IPS-18a (cell line): ENCODE results near the gene NF1.

ENCODE experiments used
- H3K27ac ChIP-seq: one replicate; pipeline ENCODE4 v1.5.1; 2013; ENCODE audit warnings: low read length
- H3K27me3 ChIP-seq: one replicate; pipeline ENCODE4 v1.6.1; 2013; ENCODE audit warnings: mild to moderate bottlenecking, low read length; ENCODE audit not compliant: control insufficient read depth, insufficient read depth
- H3K36me3 ChIP-seq: one replicate; pipeline ENCODE4 v1.6.1; 2013; ENCODE audit warnings: low read depth, low read length; ENCODE audit not compliant: control insufficient read depth
- H3K4me1 ChIP-seq: one replicate; pipeline ENCODE4 v1.6.1; 2013; ENCODE audit warnings: low read depth, low read length; ENCODE audit not compliant: control insufficient read depth
- H3K4me3 ChIP-seq: one replicate; pipeline ENCODE4 v1.5.1; 2013; ENCODE audit warnings: low read length
- H3K9ac ChIP-seq: one replicate; pipeline ENCODE4 v1.6.1; 2013; ENCODE audit warnings: mild to moderate bottlenecking, low read length, moderate library complexity
- H3K9me3 ChIP-seq: one replicate; pipeline ENCODE4 v1.6.1; 2013; ENCODE audit warnings: low read depth, low read length; ENCODE audit not compliant: control insufficient read depth

NF1 gene

GRCh38 chr17:31289790-31290189 is 195.0 kb downstream of the NF1 start:
- Histone ChIP-seq H3K4me1 (no peaks in the 10 kb centered on the region), H3K27me3 (no peaks in the 10 kb centered on the region), H3K9ac (no peak overlapping the region), H3K4me3 (no peak overlapping the region), H3K36me3 (no peaks in the 10 kb centered on the region), H3K27ac (no peak overlapping the region), H3K9me3 (no peaks in the 10 kb centered on the region)

- no peaks in the 10 kb centered on the region for H3K36me3 ChIP-seq
- no peak overlapping the region for H3K4me3 ChIP-seq
- H3K4me1 ChIP-seq = no peaks in the 10 kb centered on the region
- H3K9ac ChIP-seq = no peak overlapping the region
- H3K27me3 ChIP-seq = no peaks in the 10 kb centered on the region
- no peaks in the 10 kb centered on the region for H3K9me3 ChIP-seq
- no peak overlapping the region for H3K27ac ChIP-seq
Measured at GRCh38 chr17:31291820-31292219, 197.0 kb downstream of the NF1 start.

DNA sequence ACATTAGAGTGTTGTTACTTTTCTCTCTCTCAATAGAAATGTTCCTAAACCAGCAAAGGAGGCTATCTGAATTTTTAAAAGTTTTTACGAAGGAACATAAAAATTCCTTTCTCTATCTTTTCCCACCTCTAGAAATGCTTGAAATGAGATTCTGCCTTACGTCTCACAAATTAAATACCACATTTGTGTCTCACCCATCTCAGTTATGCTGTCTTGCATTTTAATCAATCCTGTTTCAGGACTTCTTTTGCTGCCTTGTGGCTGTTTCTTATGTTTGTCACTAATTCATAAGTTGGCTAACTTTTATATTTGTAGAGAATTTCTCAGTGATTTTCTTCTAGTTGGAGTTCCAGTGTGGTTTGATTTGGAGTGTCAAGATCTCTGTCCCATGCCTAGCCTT is 198.8 kb downstream of the NF1 start:
- no peaks in the 10 kb centered on the region for H3K36me3 ChIP-seq

GRCh38 chr17:31294231-31294630 is 199.5 kb downstream of the NF1 start:
- no peak overlapping the region for H3K9ac ChIP-seq
- H3K9me3 ChIP-seq = no peaks in the 10 kb centered on the region
- H3K4me1 ChIP-seq = no peaks in the 10 kb centered on the region
- H3K27me3 ChIP-seq = no peaks in the 10 kb centered on the region
- no peak overlapping the region for H3K4me3 ChIP-seq
- H3K27ac ChIP-seq = no peak overlapping the region
- H3K36me3 ChIP-seq = no peaks in the 10 kb centered on the region

More for the DNA sequence above, 198.8 kb downstream of the NF1 start:
- Histone ChIP-seq H3K4me1 (no peaks in the 10 kb centered on the region), H3K27ac (no peak overlapping the region), H3K27me3 (no peaks in the 10 kb centered on the region), H3K4me3 (no peak overlapping the region), H3K9me3 (no peaks in the 10 kb centered on the region), H3K9ac (no peak overlapping the region)

GRCh38 chr17:31294820-31295488 is 200.2 kb downstream of the NF1 start:
- no peak overlapping the region for H3K9ac ChIP-seq
- H3K4me3 ChIP-seq = no peak overlapping the region
- no peaks in the 10 kb centered on the region for H3K4me1 ChIP-seq
- H3K27me3 ChIP-seq = no peaks in the 10 kb centered on the region
- H3K9me3 ChIP-seq = no peaks in the 10 kb centered on the region
- no peaks in the 10 kb centered on the region for H3K36me3 ChIP-seq
- no peak overlapping the region for H3K27ac ChIP-seq

- Histone ChIP-seq H3K27ac (no peak overlapping the region), H3K27me3 (no peaks in the 10 kb centered on the region), H3K9me3 (no peaks in the 10 kb centered on the region), H3K9ac (no peak overlapping the region), H3K36me3 (no peaks in the 10 kb centered on the region), H3K4me1 (no peaks in the 10 kb centered on the region), H3K4me3 (no peak overlapping the region)
Measured at GRCh38 chr17:31295489-31295871, 200.7 kb downstream of the NF1 start.

DNA sequence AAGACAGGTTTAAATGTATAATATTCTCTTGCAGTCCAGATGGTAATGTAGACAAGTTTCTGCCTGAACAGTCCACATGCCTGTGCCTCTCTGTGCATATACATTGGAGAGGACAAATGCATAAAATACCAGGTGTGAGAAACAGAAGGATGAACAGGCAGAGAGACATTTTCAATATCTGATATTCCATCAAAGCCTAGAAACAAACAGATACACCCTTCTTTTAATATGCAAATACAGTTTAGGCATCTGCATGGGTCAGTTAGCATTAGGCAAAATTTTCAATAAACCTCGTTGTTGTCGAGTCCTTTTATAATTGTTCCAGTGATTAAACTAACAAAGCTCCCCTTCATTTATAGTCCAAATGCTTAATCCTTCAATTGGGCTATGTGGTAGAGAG is 201.4 kb downstream of the NF1 start:
- Histone ChIP-seq H3K9me3 (no peaks in the 10 kb centered on the region), H3K27me3 (no peaks in the 10 kb centered on the region), H3K27ac (no peak overlapping the region)

GRCh38 chr17:31297090-31297489 is 202.3 kb downstream of the NF1 start, which contains the start of gene OMG:
Gene OMG (minus strand): TSS chr17:31297239. CDS start chr17:31296331, 908 bp downstream.
- Histone ChIP-seq H3K4me1 (no peaks in the 10 kb centered on the region), H3K27me3 (no peaks in the 10 kb centered on the region), H3K27ac (no peak within 1 kb of the TSS), H3K4me3 (no peak within 1 kb of the TSS), H3K9ac (no peak within 1 kb of the TSS), H3K36me3 (no peaks in the 10 kb centered on the region), H3K9me3 (no peaks in the 10 kb centered on the region)

More for the DNA sequence above, 201.4 kb downstream of the NF1 start:
- Histone ChIP-seq H3K4me1 (no peaks in the 10 kb centered on the region), H3K9ac (no peak overlapping the region), H3K36me3 (no peaks in the 10 kb centered on the region), H3K4me3 (no peak overlapping the region)

GRCh38 chr17:31299624-31300023 is 204.8 kb downstream of the NF1 start:
- Histone ChIP-seq H3K36me3 (no peaks in the 10 kb centered on the region), H3K9me3 (no peaks in the 10 kb centered on the region), H3K4me3 (no peak overlapping the region), H3K27me3 (no peaks in the 10 kb centered on the region), H3K27ac (no peak overlapping the region), H3K9ac (no peak overlapping the region), H3K4me1 (no peaks in the 10 kb centered on the region)

DNA sequence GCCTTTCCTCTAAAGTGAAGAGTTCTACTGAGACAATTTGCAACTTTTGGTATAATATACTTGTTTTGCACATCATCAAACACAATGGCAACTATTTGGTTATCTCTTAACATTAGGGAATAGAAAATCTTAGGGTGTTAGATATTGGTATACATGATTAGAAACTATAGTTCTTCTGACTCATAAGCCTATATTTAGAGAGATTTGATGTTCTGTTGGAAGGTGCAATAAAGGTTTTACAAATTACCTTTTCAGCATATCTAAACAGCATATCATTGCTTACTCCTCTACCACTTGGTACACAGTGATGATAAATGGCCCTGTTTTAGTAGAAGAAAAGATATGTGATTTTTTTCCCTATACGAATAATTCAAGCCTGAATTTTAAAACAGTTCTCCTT is 212.9 kb downstream of the NF1 start:
- H3K36me3 ChIP-seq = no peaks in the 10 kb centered on the region
- H3K27me3 ChIP-seq = no peaks in the 10 kb centered on the region
- H3K9ac ChIP-seq = no peak overlapping the region
- H3K9me3 ChIP-seq = no peaks in the 10 kb centered on the region
- H3K27ac ChIP-seq = no peak overlapping the region
- H3K4me1 ChIP-seq = no peaks in the 10 kb centered on the region
- H3K4me3 ChIP-seq = no peak overlapping the region

GRCh38 chr17:31308372-31309334 is 213.9 kb downstream of the NF1 start:
- no peaks in the 10 kb centered on the region for H3K27me3 ChIP-seq
- H3K27ac ChIP-seq = no peak overlapping the region
- no peaks in the 10 kb centered on the region for H3K9me3 ChIP-seq
- H3K4me3 ChIP-seq = no peak overlapping the region
- no peak overlapping the region for H3K9ac ChIP-seq
- no peaks in the 10 kb centered on the region for H3K4me1 ChIP-seq
- H3K36me3 ChIP-seq = no peaks in the 10 kb centered on the region
